DND-41 (cell line): ENCODE measurements around the gene TET2.

Experiments used
- ATAC-seq: fragments of 200-7000 bp; cut with Tn5 transposase; 3 replicates; pipeline ENCODE4 v1.9.1; 2021; ENCODE audit warnings: low read depth; ENCODE audit not compliant: insufficient read depth
- DNase-seq: peaks from one replicate; pipeline ENCODE4 v3.0.0-alpha.2; 2020
- H2AFZ ChIP-seq: 2 replicates; pipeline ENCODE4 v1.6.0; 2012; ENCODE audit warnings: low read depth, low read length
- H3K27ac ChIP-seq: 2 replicates; pipeline ENCODE4 v1.5.1; 2012; ENCODE audit warnings: low read length, inconsistent platforms
- H3K27me3 ChIP-seq: fragments of 200-600 bp; sonication (generic); 2 replicates; pipeline ENCODE4 v1.6.0; 2012; ENCODE audit warnings: low read length, mild to moderate bottlenecking, inconsistent platforms; ENCODE audit not compliant: insufficient read depth, poor library complexity
- H3K36me3 ChIP-seq: 2 replicates; pipeline ENCODE4 v1.5.1; 2012; ENCODE audit warnings: low read length, inconsistent platforms; ENCODE audit not compliant: insufficient read depth
- H3K4me1 ChIP-seq: 2 replicates; pipeline ENCODE4 v1.5.1; 2012; ENCODE audit warnings: mild to moderate bottlenecking, low read length; ENCODE audit not compliant: insufficient read depth
- H3K4me2 ChIP-seq: 2 replicates; pipeline ENCODE4 v1.6.0; 2012; ENCODE audit warnings: mild to moderate bottlenecking, moderate library complexity, low read length, inconsistent platforms; ENCODE audit not compliant: insufficient read depth
- H3K4me3 ChIP-seq, 2 experiments: fragments of 200-600 bp in 1 of 2; shearing (Covaris generic) in 1 of 2; 2 replicates each; pipeline ENCODE4 v1.5.1; 2012 to 2016; ENCODE audit warnings: inconsistent platforms in 2 of 2, low read length in 2 of 2, mild to moderate bottlenecking in 2 of 2, low read depth in 1 of 2, moderate library complexity in 1 of 2
- H3K79me2 ChIP-seq: 2 replicates; pipeline ENCODE4 v1.6.0; 2012; ENCODE audit warnings: low read length, inconsistent platforms; ENCODE audit not compliant: insufficient read depth
- H3K9ac ChIP-seq: 2 replicates; pipeline ENCODE4 v1.6.0; 2012; ENCODE audit warnings: low read depth, mild to moderate bottlenecking, inconsistent platforms, low read length, moderate library complexity
- H3K9me3 ChIP-seq: 2 replicates; pipeline ENCODE4 v1.5.1; 2012; ENCODE audit warnings: low read length, moderate library complexity, mild to moderate bottlenecking, inconsistent platforms; ENCODE audit not compliant: insufficient read depth, severe bottlenecking
- H4K20me1 ChIP-seq: 2 replicates; pipeline ENCODE4 v1.6.0; 2012; ENCODE audit warnings: low read length; ENCODE audit not compliant: insufficient read depth
- CTCF ChIP-seq: IDR thresholded peaks from 2 replicates; pipeline ENCODE4 v1.5.1; 2012; ENCODE audit warnings: borderline replicate concordance, low read length, moderate library complexity, mild to moderate bottlenecking; ENCODE audit not compliant: poor library complexity, severe bottlenecking; ENCODE audit errors: extremely low read depth
- EZH2 ChIP-seq: IDR thresholded peaks from 3 replicates; pipeline ENCODE4 v1.6.1; 2012; ENCODE audit warnings: borderline replicate concordance, low read depth, mild to moderate bottlenecking, moderate library complexity, low read length, inconsistent platforms; ENCODE audit not compliant: severe bottlenecking

Gene TET2

GRCh38 chr4:105272002-105272401, 125.3 kb downstream of the TET2 start:
- no peak overlapping the region for H3K27ac ChIP-seq
- H3K9ac ChIP-seq: no peak overlapping the region
- no peak overlapping the region for H3K4me3 ChIP-seq
- H4K20me1 ChIP-seq: no peaks in the 10 kb centered on the region
- TF ChIP-seq EZH2: no peak
- no peak for TF ChIP-seq CTCF
- ATAC-seq (no peak), DNase-seq (no peak)
- H3K36me3 ChIP-seq: no peaks in the 10 kb centered on the region
- H3K4me2 ChIP-seq: no peak overlapping the region
- no peaks in the 10 kb centered on the region for H3K79me2 ChIP-seq
- H3K9me3 ChIP-seq: no peaks in the 10 kb centered on the region
- no peak overlapping the region for H2AFZ ChIP-seq
- no peaks in the 10 kb centered on the region for H3K27me3 ChIP-seq
- no peaks in the 10 kb centered on the region for H3K4me1 ChIP-seq

- Histone ChIP-seq H3K9ac (no peak overlapping the region), H3K27ac (no peak overlapping the region), H4K20me1 (no peaks in the 10 kb centered on the region), H3K9me3 (no peaks in the 10 kb centered on the region), H3K36me3 (no peaks in the 10 kb centered on the region), H3K79me2 (no peaks in the 10 kb centered on the region), H2AFZ (no peak overlapping the region), H3K27me3 (no peaks in the 10 kb centered on the region), H3K4me1 (no peaks in the 10 kb centered on the region), H3K4me3 (no peak overlapping the region), H3K4me2 (no peak overlapping the region)
- no peak for ATAC-seq
- no peak for DNase-seq
- TF ChIP-seq EZH2: no peak
- TF ChIP-seq CTCF: no peak
These were observed 126.6 kb downstream of the TET2 start for GRCh38 chr4:105273230-105273629.

GRCh38 chr4:105274090-105274489, 127.4 kb downstream of the TET2 start:
- TF ChIP-seq CTCF (no peak), EZH2 (no peak)
- H4K20me1 ChIP-seq: no peaks in the 10 kb centered on the region
- no peak overlapping the region for H3K27ac ChIP-seq
- no peak for DNase-seq
- H2AFZ ChIP-seq: no peak overlapping the region
- no peak for ATAC-seq
- H3K36me3 ChIP-seq: no peaks in the 10 kb centered on the region
- H3K4me1 ChIP-seq: no peaks in the 10 kb centered on the region
- no peak overlapping the region for H3K4me3 ChIP-seq
- no peak overlapping the region for H3K4me2 ChIP-seq
- no peaks in the 10 kb centered on the region for H3K9me3 ChIP-seq
- H3K79me2 ChIP-seq: no peaks in the 10 kb centered on the region
- H3K27me3 ChIP-seq: no peaks in the 10 kb centered on the region
- no peak overlapping the region for H3K9ac ChIP-seq

- no peak for ATAC-seq
- no peak overlapping the region for H3K4me2 ChIP-seq
- no peaks in the 10 kb centered on the region for H3K79me2 ChIP-seq
- no peaks in the 10 kb centered on the region for H3K4me1 ChIP-seq
- H3K27ac ChIP-seq: no peak overlapping the region
- no peak overlapping the region for H3K4me3 ChIP-seq
- no peaks in the 10 kb centered on the region for H3K27me3 ChIP-seq
- H3K9ac ChIP-seq: no peak overlapping the region
- no peaks in the 10 kb centered on the region for H3K36me3 ChIP-seq
- no peak for DNase-seq
- H2AFZ ChIP-seq: no peak overlapping the region
- TF ChIP-seq EZH2 (no peak), CTCF (no peak)
- no peaks in the 10 kb centered on the region for H3K9me3 ChIP-seq
- no peaks in the 10 kb centered on the region for H4K20me1 ChIP-seq
These were observed 127.8 kb downstream of the TET2 start for GRCh38 chr4:105274504-105274903.
